ENCODE measurements around the gene TMEM267.
"Not testable (repeated sequence)": the region's sequence is repeated elsewhere in the genome, so short reads cannot be mapped to it uniquely, and the experiment has no call there.

GRCh38 chr5:43511062-43511461 lies 27.4 kb upstream of the TMEM267 start:
- not testable (repeated sequence) for TF ChIP-seq CTCF (conservative IDR thresholded peaks at IDR 0.05; ENCODE audit: low read length); EZH2phosphoT487 (IDR thresholded peaks at IDR 0.05; ENCODE audit: borderline replicate concordance, low read depth, low read length)
